HG03354 (cell line): ENCODE data around the gene PGBD2.
"Not testable (repeated sequence)": the region's sequence is repeated elsewhere in the genome, so short reads cannot be mapped to it uniquely, and the experiment has no call there.

Experiments
- ATAC-seq: cut with Tn5 transposase; IDR thresholded peaks from one replicate; pipeline ENCODE4 v1.9.1; 2021; ENCODE audit warnings: mild to moderate bottlenecking; ENCODE audit not compliant: unreplicated experiment, poor library complexity, severe bottlenecking

The PGBD2 gene

GRCh38 chr1:248924696-248925532, 18.9 kb downstream of the PGBD2 start:
- ATAC-seq = peak; percentile 98

- not testable (repeated sequence) for ATAC-seq
Observed at GRCh38 chr1:248925859-248926258, 19.8 kb downstream of the PGBD2 start.

GRCh38 chr1:248926401-248927182, 20.6 kb downstream of the PGBD2 start:
- ATAC-seq = no peak

- ATAC-seq = not testable (repeated sequence)
Observed at GRCh38 chr1:248927283-248927682, 21.2 kb downstream of the PGBD2 start.

GRCh38 chr1:248928122-248928521, 22.1 kb downstream of the PGBD2 start:
- ATAC-seq = not testable (repeated sequence)

GRCh38 chr1:248930037-248930436, 24.0 kb downstream of the PGBD2 start:
- ATAC-seq = not testable (repeated sequence)

- not testable (repeated sequence) for ATAC-seq
Observed at GRCh38 chr1:248938173-248938809, 32.3 kb downstream of the PGBD2 start.

GRCh38 chr1:248944134-248944999, 38.3 kb downstream of the PGBD2 start:
- not testable (repeated sequence) for ATAC-seq

GRCh38 chr1:248945000-248945423, 39.0 kb downstream of the PGBD2 start:
- ATAC-seq = not testable (repeated sequence)

GRCh38 chr1:248945453-248945852, 39.4 kb downstream of the PGBD2 start:
- not testable (repeated sequence) for ATAC-seq

- ATAC-seq = not testable (repeated sequence)
Observed at GRCh38 chr1:248945856-248946416, 39.9 kb downstream of the PGBD2 start.
